GM19438 (cell line): ENCODE data around the gene ZNF892.
"Not testable (repeated sequence)": the region's sequence is repeated elsewhere in the genome, so short reads cannot be mapped to it uniquely, and the experiment has no call there.

Source experiments
- ATAC-seq: cut with Tn5 transposase; IDR thresholded peaks from one replicate; pipeline ENCODE4 v1.9.1; 2021; ENCODE audit warnings: low read depth; ENCODE audit not compliant: unreplicated experiment

The ZNF892 gene

GRCh38 chr2:95207111-95207961 lies at the start of gene ZNF892:
TSS of gene ZNF892 (plus strand) at chr2:95207521. CDS start at chr2:95207816, 295 bp downstream.
- peak; percentile 99 for ATAC-seq

GRCh38 chr2:95158441-95158840 lies 48.9 kb upstream of the ZNF892 start:
- ATAC-seq = no peak

DNA sequence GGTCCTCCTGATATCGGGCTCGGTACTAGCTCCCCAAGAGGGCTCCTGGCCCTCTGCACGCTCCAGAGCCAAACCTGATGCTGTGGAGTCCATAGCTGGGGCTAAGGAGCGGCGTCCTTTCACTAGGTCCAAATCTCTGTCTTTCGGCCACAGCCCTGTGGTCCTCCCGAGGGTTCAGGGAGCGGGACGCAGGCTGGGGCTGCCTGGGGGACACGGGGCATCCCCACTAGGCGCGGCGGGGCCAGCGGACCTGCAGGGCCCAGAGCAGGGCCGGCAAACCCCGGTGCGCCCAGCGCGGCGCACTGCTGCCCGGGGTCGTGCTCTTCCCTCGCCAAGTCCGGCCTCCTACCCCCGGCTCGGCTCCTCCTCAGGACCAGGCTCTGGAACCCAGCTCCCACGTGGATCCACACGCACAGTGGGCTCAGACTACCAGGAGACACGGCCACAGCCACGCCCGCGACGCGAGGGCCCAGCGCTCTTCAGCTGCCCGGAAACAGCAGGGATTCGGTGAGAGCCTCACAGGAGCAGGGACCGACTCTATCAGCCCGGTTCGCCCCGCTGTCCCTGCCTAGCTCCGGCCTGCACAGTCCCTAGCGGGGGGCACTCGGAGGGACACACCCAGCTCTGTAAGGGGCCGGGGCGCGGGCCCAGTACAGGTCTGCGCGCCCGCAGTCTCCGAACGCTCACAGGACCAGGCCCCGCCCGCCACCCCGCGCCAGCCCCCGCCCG lies 48.3 kb upstream of the ZNF892 start:
- ATAC-seq = peak; percentile 46

DNA sequence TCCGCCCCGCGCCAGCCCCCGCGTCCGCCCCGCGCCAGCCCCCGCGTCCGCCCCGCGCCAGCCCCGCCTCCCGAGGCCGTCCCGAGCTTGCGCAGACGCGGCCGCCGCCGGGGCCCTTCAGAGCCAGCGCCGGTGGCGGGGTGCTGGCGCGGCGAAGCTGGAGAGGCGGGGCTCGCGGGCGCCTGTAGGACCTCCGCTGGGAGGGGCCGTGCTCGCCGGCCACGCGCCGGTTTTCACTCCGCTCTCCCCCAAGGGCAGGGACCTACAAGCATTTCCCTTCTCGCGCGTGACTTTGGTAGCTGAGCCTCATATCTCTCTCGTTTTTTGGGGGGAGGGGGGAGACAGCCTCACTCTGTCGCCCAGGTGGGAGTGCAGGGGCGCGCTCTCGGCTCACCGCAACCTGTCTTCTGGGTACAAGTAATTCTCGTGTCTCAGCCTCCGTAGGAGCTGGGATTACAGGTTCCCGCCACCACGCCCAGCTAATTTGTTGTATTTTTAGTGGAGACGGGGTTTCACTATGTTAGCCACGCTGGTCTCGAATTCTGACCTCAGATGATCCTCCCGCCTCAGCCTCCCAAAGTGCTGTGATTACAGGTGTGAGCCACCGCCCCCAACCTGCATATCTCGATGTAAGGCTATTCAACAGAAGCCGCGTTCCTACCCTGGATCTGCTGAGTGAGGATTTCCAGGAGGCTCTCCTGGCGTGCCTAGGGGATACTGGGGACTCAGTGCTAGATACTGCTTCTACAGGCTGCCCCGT lies 47.5 kb upstream of the ZNF892 start, which contains the start of gene ZNF514:
Gene ZNF514, minus strand, starts transcription at position 159 of the 760 bp plus-strand sequence. CDS start 6,595 bp downstream, outside the sequence.
- peak; percentile 86 for ATAC-seq

- peak; percentile 21 for ATAC-seq
Observed at GRCh38 chr2:95165030-95165370, 42.3 kb upstream of the ZNF892 start.

DNA sequence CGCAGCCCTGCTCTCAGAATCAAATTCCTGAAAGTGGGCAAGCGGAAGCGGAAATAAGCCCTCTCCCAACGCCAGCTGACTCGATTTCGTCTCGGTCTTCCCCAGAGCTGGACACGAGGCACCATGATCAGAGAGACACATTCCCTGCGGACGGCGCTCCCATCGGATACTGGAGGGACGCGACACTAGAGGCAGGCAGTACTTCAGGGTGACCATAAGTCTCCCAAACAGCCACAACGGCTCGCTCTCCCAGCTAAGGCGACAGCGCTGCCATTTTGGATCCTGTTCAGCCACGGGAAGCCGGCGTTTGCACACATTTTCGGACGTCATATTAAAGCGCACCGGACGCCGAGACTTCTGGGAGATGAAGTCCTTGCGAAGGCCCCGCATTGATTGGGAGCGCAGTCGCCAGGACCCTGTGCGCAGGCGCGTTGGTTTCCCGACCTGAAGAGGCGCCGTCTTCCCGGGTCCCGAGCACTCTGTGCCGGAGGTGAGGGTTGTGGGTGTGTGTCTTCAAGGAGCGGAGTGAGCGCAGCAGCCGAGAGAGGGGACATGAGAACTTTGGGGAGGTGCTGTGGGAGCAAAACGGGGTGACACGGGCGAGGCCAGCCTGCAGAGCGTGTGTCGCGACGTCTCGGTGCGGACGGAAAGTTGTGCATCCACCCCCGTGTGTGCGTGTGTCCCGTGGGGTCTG lies 41.8 kb upstream of the ZNF892 start, which contains the start of gene ZNF2:
Gene ZNF2, plus strand, starts transcription at position 439 of the 694 bp plus-strand sequence. CDS start 10,418 bp downstream, outside the sequence.
- peak; percentile 94 for ATAC-seq

- ATAC-seq = no peak
Observed at GRCh38 chr2:95166065-95166763, 41.1 kb upstream of the ZNF892 start.

- no peak for ATAC-seq
Observed at GRCh38 chr2:95171902-95172301, 35.4 kb upstream of the ZNF892 start.

DNA sequence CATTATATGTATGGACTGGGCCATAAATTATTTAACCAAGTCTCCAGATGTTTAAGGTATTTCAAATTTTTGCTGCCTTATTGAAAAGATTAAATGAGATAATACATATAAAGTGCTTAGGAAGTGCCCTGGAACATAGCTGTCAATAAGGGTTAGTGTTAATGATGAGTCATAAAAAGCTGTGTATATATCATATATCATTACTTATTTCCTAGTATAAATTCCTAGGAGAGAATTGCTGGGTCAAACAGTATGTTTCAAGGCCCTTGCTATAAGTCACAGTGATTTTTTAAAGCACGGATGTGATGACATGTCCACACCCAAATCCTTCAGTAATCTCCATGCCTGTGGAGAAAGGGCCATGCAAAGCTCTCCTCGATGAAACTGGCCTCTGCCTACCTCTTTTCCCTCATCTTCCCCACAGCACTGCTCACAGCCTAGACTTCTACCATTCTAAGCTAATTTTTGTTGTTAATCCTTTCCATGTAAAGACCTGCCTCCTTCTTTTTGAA lies 33.2 kb upstream of the ZNF892 start:
- ATAC-seq = no peak

DNA sequence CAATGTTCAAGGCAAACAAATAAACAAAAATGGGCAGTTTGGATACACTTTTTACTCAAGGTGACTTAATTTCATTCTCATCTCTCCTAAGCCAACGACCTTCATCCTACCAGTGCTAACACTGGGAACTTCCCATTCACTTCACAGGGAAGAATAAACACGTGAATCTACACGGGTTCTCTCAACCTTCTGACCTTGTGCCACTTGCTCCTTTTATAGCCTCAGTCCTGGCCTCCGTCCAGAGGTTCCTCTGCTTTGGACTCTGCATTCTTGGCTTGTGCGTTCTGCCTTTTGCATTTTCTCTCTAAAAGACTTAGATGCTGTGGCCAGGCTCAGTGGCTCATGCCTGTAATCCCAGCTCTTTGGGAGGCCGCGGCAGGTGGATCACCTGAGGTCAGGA lies 27.9 kb upstream of the ZNF892 start:
- ATAC-seq = no peak

GRCh38 chr2:95181774-95182173 lies 25.5 kb upstream of the ZNF892 start:
- no peak for ATAC-seq

DNA sequence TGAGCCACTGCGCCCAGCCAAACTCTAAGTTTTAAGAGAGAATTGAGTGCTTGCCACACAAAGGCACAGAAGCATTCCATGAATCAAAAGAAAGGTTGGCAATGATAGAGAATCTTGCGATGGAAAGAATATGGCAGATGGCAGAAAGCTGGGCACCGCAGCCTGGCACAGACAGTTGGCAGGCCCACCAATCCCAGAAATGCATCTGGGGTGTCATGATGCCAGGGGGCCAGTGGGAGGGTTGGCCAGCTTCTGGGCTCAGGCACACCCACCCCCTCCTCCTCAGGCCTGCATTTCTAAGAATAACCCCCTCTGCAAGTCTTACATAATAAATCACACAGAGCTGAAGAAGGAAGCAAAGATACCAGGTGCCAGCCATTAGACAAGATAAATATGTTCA lies 22.1 kb upstream of the ZNF892 start:
- ATAC-seq = no peak

- no peak for ATAC-seq
Observed at GRCh38 chr2:95185973-95186372, 21.3 kb upstream of the ZNF892 start.

GRCh38 chr2:95192956-95193355 lies 14.4 kb upstream of the ZNF892 start:
- ATAC-seq = not testable (repeated sequence)

DNA sequence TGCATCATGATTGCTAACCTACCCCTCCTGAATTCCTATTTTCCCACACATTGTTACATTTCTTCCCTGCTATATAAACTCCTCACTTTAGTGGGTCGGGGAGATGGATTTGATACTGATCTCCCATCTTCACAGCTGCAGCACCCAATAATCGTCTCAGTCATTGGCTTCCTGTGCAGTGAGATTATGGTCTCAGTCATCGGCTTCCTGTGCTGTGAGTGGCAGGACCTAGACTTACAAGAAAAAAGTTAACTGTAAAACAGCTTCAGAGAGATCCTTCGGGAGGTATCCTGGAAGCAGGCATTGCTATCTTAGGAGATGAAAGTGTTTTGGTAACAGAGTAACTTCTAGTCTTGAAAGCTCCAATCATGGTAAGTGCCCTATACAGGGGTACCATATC lies 3.4 kb upstream of the ZNF892 start:
- ATAC-seq = no peak

GRCh38 chr2:95204396-95204795 lies 2.9 kb upstream of the ZNF892 start:
- ATAC-seq = no peak

GRCh38 chr2:95206096-95206495 lies 1.2 kb upstream of the ZNF892 start:
- no peak for ATAC-seq

DNA sequence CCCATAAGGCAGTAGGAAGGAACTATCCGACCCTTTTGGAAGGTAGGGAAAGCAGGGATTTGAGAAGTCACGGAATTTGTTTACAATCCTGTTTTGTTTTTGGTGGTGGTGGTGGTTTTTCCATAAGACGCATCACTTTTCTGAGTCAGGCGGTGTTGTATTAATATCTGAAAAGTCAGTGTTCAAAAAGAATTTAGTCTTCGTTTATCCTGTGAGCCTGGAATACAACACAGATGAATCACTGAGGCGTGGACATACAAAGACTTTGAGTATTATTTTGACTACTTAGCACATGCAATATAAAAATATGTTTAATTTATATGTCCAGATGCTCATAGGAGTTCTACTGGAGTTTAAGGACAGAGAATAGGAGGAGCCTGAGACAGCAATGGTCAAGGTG lies 785 bp downstream of the ZNF892 start:
- no peak for ATAC-seq

DNA sequence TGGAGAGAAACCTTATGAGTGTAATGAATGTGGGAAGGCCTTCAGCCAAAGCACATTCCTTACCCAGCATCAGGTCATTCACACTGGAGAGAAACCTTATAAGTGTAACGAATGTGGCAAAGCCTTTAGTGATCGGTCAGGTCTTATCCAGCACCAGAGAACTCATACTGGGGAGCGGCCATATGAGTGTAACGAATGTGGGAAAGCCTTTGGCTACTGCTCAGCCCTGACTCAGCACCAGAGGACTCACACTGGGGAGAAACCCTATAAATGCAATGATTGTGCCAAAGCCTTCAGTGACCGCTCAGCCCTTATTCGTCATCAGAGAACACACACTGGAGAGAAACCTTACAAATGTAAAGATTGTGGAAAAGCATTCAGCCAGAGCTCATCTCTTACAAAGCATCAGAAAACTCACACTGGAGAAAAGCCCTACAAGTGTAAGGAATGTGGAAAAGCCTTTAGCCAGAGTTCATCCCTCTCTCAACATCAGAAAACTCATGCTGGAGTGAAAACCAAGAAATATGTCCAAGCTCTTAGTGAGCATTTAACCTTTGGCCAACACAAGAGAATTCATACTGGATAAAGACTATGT lies 7.8 kb downstream of the ZNF892 start:
- ATAC-seq = no peak
